IPS-11a (cell line): ENCODE measurements around the gene LIMK2.
"Not testable (repeated sequence)": the region's sequence is repeated elsewhere in the genome, so short reads cannot be mapped to it uniquely, and the experiment has no call there.

Experiments used
- H3K4me3 ChIP-seq: one replicate; pipeline ENCODE4 v1.5.1; 2013; ENCODE audit warnings: low read depth, low read length, control low read depth

LIMK2 gene

GRCh38 chr22:31210556-31211421, 1.3 kb upstream of the LIMK2 start:
- no peak overlapping the region for H3K4me3 ChIP-seq

DNA sequence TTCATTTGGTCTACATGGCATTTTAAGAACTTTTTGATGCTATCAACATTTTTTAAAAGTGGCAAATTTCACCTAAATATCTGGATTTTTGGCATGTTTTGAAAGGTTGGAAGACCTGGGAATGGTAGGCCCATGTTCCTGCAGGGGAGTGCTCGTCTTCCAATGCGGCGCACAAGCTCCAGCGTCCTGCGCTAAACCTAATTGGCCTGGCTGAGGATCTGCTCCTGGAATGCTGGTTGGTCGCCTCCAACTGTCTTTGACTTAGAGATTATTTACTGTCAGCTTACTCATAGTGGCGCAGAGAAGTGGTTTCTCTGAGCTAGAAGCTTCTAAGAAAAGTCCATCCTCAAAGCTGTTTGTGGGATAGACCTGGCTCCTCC, 626 bp upstream of the LIMK2 start:
- H3K4me3 ChIP-seq: no peak overlapping the region

GRCh38 chr22:31212783-31213629, 908 bp downstream of the LIMK2 start:
- H3K4me3 ChIP-seq: peak overlapping the region; percentile 84

GRCh38 chr22:31215018-31215535, 3.0 kb downstream of the LIMK2 start:
- no peak overlapping the region for H3K4me3 ChIP-seq

DNA sequence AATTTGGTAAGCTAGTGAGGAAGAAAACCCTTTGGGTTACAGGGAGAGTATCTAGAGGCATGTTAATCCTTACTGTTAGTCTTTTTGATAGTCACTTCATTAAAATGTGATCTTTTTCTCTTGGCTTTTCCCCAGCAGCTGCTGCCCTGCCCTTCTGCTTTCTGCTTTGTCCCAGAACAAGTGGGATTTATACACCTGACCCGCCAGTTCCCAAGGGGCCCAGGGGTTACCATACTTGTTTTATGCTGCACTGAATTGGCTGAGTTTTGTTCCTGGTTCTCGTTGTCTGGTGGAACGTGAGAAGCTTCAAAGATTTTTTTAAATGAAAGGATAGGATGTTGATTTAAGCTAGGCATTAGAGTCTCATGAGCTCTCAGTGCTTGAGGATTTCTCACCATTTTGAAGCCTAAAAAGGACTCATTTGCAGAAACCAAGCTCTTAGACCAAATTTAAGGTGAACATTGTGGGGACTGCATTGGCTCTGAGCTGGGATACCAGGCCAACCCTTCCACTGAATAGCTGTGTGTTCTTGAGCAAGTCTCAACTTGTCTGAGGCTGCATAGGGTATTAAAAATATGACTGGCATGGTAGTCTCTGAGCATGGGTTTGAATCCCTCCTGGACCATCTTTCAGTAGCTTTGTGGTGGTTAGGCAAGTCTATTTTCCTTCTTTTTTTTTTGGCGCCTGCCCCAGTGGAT, 6.6 kb downstream of the LIMK2 start:
- H3K4me3 ChIP-seq: no peak overlapping the region

DNA sequence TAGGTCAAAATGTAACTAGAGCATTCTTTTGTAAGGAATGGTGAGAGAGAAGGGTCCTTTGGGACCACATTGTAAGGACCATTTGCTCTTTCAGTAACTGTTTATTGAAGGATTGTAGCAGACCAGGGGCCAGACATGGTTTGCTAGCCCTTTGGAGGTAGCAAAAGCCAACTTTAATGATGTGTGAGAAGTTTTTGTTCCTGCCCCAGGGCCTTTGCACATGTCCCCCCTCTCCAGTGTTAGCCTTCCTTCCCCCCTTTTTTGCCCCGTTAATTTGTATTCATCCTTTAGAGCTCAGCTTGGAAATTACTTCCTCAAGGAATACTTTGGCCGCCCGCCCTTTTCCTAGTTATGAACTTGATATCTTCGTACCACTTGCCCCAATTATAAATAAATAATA, 9.0 kb downstream of the LIMK2 start:
- H3K4me3 ChIP-seq: no peak overlapping the region

DNA sequence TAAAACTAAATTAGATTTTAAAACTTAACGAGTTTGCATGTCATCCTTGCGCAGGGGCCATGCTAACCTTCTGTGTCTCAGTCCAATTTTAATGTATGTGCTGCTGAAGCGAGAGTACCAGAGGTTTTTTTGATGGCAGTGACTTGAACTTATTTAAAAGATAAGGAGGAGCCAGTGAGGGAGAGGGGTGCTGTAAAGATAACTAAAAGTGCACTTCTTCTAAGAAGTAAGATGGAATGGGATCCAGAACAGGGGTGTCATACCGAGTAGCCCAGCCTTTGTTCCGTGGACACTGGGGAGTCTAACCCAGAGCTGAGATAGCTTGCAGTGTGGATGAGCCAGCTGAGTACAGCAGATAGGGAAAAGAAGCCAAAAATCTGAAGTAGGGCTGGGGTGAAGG, 10.6 kb downstream of the LIMK2 start:
- no peak overlapping the region for H3K4me3 ChIP-seq

DNA sequence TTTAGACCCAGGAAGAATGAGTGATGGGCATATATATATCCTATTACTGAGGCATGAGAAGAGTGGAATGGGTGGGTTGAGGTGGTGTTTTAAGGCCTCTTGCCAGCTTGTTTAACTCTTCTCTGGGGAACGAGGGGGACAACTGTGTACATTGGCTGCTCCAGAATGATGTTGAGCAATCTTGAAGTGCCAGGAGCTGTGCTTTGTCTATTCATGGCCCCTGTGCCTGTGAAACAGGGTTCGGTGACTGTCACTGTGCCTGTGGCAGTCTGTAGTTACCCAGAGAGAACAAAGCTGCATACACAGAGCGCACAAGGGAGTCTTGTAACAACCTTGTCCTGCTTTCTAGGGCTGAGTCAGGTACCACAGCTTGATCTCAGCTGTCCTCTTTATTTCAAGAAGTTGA, 11.7 kb downstream of the LIMK2 start:
- H3K4me3 ChIP-seq: no peak overlapping the region

DNA sequence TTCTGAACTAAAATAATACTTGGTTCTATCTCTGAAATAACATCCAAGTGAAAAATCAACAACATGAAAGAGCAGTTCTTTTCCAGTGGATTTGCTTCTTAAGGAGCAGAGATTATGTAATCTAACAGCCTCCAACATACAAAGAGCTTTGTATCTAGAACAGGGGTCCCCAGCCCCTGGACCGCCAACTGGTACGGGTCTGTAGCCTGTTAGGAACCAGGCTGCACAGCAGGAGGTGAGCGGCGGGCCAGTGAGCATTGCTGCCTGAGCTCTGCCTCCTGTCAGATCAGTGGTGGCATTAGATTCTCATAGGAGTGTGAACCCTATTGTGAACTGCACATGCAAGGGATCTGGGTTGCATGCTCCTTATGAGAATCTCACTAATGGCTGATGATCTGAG, 12.6 kb downstream of the LIMK2 start:
- not testable (repeated sequence) for H3K4me3 ChIP-seq

- no peak overlapping the region for H3K4me3 ChIP-seq
Observed at GRCh38 chr22:31227186-31227585, 15.1 kb downstream of the LIMK2 start.

GRCh38 chr22:31229402-31230079, 17.4 kb downstream of the LIMK2 start:
- H3K4me3 ChIP-seq: no peak overlapping the region

GRCh38 chr22:31230155-31230870, 18.2 kb downstream of the LIMK2 start:
- no peak overlapping the region for H3K4me3 ChIP-seq

DNA sequence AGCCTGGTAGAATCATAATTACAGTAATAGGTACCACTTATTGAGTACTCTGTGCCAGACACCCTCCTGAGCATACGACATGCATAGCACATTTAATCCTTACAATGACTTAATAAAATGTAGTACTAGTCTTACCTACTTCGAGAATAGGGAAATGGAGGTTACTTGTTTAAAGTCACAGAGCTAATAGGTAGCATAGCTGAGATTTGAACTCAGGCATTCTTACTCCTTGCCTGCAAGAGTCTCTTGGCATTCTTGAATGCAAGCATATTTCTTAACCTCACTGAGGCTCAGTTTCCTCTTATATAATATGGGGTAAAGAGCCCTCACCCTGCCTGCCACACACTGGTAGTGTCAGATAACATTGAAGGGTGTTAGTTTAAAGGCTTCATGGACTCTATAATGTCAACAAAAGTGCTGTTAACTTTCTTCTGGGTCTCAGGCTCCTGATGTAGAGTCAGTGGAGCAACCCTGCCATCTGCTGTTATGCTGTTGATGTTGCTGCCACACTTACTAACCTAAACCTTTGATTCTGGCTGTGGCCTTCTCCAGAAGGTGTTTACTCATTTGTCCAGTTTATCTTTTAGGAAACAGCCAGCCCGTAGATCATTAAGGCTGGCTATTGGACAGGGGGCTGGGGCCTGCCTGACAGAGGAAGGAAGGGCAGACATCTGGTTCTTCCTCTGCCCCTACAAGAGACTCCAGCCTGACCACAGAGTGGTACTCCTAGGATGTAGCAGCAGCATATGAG, 18.9 kb downstream of the LIMK2 start:
- no peak overlapping the region for H3K4me3 ChIP-seq

DNA sequence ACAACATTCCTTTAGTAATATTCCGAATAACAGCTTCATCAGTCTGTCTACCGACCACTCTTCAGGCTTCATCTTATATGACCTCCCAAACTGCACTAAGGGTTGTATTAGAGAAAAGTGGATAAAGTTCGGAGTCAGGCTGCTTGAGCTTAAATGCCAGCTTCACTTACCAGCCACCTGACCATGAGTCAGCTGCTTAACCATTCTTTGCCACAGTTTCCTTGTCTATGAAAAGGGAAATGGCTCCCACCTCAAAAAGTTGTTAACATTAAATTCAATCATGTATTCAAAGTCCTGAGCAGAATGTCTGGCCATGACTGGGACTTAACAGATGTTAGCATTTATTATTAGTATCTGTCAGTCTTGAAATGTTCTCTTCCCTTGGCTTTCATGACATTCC, 20.9 kb downstream of the LIMK2 start:
- no peak overlapping the region for H3K4me3 ChIP-seq

DNA sequence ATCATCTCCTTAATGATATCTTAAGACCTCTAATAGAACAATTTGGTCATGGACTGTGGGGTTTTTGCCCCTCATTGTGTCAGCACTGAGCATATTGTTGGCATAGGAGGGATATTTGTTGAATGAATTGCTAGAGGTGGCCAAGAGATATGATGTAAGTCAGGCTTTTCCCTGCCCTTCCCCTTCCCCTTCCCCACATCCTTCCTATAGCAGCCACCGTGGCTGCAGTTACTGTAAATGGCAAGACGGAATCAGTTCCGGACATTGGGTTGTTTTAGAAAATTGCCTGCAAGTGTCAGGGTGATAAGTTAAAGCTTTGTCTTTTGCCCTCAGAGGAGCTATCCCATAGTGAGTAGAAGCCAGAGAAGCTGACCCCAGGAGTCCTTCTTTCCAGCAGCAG, 23.0 kb downstream of the LIMK2 start:
- no peak overlapping the region for H3K4me3 ChIP-seq

DNA sequence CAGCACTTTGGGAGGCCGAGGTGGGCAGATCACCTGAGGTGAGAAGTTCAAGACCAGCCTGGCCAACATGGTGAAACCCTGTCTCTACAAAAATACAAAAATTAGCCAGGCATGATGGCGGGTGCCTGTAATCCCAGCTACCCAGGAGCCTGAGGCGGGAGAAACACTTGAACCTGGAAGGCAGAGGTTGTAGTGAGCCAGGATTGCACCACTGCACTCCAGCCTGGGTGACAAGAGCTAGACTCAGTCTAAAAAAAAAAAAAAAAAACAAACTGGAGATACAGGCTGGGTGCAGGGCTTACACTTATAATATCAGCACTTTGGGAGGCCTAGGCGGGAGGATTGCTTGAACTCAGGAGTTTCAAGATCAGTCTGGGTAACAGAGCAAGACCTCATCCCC, 23.9 kb downstream of the LIMK2 start:
- H3K4me3 ChIP-seq: not testable (repeated sequence)

- no peak overlapping the region for H3K4me3 ChIP-seq
Observed at GRCh38 chr22:31238057-31238456, 26.0 kb downstream of the LIMK2 start.

DNA sequence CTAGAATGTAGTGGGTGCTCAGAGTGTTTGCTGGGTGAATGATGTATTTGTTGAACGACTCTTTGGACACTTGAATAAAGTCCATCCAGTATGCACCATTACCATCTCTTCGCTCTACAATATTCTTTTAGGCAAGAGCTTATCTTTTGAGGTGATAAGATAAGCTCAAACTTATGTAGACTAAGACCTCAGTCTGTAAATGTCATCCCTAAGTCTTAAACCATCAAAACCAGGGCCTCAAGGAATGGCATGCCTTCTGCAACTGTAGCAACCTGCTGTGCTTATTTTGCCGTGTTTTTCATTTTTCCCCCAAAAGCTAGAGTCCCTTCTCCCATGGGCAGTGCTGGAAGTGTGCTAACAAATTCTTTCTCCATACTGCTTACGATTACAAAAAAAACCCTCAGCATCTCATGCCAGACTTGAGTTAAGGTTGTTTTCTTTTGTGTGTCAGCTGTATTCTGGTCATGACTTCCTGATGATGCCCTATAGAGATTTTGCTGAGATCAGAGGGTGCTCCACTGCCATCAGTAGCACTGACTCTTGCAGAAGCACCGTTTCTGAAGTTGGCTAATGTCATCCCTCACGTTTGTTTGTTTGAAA, 27.8 kb downstream of the LIMK2 start:
- H3K4me3 ChIP-seq: no peak overlapping the region

GRCh38 chr22:31241200-31241599, 29.1 kb downstream of the LIMK2 start:
- no peak overlapping the region for H3K4me3 ChIP-seq
